G401.6 (cell line): ENCODE measurements around the gene HERC3.
"Not testable (repeated sequence)": the region's sequence is repeated elsewhere in the genome, so short reads cannot be mapped to it uniquely, and the experiment has no call there.

Experiments used
- FAIRE-seq: peaks from 2 replicates; lab custom pipeline; 2012; peaks lifted over from hg19 to GRCh38; lab: Jason Lieb, UNC

Gene HERC3

DNA sequence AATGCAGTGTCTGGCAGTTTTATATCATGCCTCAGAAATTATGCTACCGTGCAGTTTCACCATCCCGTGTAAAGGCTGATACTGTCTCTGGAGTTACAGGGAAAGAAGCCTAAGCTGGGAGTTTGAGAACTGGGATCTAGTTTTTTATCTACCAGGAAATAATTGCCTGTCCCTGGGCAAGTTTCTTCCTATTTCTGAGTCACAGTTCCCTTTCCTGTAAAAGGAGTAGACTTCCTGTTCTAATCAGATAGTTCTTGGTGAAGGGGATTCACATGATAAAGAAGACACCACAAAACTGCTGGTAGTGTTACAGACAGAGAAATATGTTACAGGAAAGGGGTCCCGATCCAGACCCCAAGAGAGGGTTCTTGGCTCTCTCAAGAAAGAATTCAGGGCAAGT lies 17.1 kb downstream of the HERC3 start:
- no peak for FAIRE-seq

GRCh38 chr4:88609794-88610193 lies 17.5 kb downstream of the HERC3 start:
- FAIRE-seq: not testable (repeated sequence)

- FAIRE-seq: no peak
These were observed 18.5 kb downstream of the HERC3 start for GRCh38 chr4:88610771-88611170.

- no peak for FAIRE-seq
These were observed 21.2 kb downstream of the HERC3 start for GRCh38 chr4:88613417-88613875.

DNA sequence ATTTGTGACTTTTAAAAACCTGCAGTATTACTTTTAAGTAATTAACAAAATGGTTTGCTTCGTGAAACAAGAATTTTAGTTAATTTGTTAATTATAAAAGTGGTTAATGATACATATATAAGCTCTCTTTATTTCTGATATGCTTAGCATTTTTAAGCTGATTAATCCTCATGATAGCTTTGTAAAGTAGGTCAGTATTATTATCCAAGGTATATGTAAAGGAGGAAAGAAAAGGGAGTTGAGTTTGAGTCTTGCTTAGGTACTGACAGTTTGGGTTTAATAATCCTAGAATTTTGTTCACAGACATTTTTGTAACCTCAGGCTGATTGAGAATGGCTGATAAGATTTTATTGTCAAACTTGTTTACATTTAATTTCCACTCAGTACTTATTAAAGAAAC lies 21.8 kb downstream of the HERC3 start:
- no peak for FAIRE-seq

DNA sequence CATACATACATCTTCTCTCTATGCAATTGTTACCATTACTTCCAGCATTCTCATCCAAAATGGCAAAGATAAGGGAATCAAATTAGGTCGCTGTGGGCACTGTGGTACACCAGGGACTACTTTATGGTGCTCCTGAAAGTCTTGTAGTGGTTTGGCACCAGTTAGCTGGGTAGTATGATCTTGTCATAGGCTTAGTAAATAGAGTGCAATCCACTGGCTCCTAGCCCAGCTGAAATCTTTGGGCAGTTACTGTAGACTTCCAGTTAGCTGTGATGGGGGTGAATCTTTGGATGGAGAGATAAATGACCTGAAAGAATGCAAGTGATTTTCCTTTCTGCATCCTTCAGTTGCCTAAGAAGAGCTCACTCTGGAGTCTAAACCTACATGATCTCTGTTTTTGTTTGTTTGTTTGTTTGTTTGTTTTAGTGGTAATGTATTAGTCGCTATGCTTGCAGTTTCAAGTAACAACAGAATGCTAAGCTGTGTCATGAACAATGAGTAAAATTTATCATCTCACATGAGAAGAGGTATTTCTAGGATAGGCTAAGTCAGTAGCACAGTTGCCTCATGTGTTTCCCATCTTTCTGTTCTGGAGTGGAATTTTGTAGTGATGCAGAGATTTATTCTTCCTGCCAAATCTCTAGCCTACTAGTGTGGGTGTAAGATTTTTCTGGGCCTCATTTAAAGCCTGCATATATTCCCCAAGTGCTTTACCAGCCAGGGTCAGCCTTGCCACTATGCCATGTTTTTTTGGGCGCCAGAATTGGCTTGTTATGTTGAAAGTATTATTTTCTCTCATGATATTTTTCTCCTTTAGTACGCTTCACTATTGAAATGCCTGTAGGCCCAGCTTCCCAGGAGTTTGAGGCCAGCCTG lies 24.2 kb downstream of the HERC3 start:
- no peak for FAIRE-seq

DNA sequence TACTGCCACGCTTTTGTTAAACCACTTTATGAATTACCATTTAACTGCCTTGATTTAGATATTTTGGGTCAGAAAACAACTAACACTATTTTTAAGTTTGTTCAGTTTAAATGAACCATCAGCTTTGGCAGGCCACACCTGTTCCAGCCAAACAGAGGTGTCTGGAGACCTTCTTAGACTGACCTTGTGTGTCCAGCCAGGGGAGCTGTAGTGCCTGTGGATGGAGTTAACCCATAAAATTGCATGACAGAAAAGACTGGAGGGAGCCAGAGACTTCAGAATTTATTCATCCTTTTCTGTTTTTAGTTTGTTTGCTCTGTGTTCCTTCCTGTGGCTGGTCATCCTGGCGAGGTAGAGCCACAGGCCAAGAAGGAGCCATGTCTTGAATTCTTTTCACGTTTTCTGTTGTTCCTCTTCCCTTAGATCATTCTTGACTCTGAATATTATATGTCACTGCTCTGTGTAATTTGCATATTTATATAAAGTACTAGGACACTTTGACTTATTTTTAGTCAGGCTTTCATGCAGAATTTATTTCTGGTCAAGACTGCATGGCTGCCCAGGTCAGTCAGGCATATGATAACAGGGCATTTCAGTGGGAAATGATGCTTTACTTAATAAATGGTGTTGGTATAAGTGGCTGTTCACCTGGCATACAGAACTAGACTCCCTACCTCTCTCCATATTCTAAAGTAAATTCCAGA lies 26.7 kb downstream of the HERC3 start:
- FAIRE-seq: no peak

- FAIRE-seq: no peak
These were observed 27.7 kb downstream of the HERC3 start for GRCh38 chr4:88619971-88620370.

DNA sequence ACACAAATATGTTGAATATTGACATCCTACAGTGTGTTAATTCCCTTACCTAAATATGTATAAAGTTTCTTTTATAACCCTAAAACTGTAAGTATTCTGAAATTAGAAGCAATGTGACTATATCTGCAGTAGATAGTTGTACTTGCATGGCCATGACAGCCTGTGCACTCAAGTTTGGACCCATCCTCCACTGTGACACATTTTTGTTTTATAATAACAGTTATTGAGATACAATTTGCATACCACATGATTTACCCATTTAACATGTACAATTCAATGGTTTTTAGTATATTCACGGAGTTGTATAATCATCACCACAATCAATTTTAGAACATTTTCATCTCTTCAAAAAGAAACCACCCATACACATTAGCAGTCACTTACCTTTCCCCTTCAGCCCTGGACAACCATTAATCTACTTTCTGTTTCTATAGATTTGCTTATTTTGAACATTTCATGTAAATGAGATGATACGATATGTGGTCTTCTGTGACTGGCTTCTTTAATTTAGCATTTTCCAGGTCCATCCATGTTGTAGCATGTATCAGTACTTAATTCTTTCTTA lies 29.6 kb downstream of the HERC3 start:
- FAIRE-seq: no peak

DNA sequence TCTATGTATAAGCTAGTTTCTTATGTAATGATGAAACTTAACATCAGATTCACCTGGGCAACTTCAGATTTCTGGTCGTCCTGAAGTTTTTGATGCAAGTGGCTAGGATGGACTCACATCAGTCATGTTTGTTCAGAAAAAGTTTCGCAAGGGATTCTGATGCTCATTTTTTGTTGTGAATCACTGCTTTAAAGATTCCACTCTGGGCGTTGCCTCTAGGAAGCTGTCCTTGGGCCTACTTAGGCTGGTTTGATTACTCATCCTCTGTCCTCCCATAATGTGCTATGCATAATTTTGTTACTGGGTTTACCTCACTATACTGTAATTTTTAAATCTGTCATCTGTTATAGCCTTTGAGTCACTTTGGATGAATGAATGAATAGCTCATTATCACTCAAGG lies 30.8 kb downstream of the HERC3 start:
- FAIRE-seq: no peak

DNA sequence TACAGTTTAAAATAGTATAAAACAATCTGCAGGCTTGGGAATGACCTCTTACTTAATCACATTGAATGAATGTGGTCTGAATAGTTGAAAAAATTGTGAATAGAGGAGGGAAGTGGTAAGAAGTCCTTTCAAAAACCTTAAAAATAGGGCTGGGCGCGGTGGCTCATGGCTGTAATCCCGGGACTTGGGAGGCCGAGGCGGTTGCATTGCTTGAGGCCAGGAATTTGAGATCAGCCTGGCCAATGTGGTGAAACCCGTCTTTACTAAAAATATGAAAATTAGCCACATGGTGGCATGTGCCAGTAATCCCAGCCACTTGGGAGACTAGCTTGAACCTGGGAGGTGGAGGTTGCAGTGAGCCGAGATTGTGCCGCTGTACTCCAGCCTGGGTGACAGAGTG lies 36.5 kb downstream of the HERC3 start:
- no peak for FAIRE-seq

DNA sequence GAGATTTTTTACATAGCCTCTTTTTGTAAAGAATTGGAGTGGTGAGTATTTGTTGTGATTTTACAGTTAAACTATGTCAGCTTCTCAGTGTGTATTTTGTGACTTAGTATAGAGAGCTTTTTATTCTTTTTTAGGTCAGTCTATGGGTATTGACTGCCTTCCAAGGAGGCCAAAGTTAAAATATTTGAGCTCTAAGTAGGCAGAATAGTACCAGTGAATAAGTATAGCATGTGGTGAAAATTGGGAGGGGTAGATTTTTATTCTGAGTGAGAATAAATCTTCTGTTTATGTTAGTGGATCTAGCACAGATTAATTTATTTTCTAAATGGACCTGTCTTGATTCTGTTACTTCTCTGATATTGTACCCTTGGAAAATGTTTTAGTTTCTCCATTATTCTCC lies 37.5 kb downstream of the HERC3 start:
- FAIRE-seq: no peak

- FAIRE-seq: no peak
These were observed 38.5 kb downstream of the HERC3 start for GRCh38 chr4:88630756-88631155.

DNA sequence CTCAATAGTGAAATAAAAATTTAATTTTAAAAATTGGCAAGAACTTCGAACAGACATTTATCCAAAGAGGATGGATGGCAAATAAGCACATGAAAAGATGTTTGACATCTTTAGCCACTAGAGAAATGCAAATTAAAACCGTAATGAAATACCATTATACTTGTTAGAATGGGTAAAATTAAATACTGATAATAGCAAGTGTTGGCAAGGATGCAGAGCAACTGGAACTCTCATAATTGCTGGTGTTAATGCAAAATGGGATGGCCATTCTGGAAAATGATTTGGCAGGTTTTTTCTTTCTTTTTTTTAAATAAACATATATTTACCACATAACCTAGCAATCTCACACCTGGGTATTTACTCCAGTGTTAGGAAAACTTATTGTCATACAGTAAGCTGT lies 51.7 kb downstream of the HERC3 start:
- FAIRE-seq: no peak

- FAIRE-seq: no peak
These were observed 53.7 kb downstream of the HERC3 start for GRCh38 chr4:88645994-88646393.

DNA sequence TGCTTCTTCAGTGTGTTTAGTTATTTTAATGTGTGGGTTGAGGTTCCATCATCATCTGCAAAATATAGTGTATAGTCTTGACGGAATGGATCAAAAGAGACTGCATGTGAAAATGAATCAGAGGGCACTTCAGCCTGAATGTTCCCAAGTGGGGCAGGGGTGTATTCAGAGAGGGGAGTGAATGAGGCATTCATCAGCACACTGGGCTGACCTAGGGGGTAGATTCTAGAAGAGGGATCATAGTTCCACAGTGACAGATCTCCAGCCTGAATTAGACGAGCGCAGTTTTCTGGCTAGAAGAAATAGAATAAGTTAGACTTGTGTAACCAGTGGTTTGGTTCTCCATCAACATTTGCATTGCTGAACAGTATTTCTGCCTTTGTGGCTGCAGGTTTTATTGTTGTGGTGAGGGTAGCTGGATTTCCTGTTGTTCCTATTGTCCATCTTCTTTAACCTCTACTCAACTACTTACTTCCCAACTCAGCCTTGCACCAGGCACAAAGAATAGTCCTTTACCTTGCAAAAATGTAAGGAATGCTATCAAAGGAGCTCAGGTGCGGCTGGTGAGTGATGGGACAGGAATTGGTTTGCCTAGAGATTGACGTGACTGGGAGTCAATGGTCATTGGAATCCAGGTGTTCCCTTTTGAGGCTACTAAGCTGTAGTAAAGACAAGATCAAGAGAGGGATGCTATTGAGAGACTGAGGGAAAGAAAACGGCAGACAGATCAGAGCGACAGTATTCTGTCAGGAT lies 54.4 kb downstream of the HERC3 start:
- FAIRE-seq: no peak

GRCh38 chr4:88649716-88650115 lies 57.4 kb downstream of the HERC3 start:
- FAIRE-seq: no peak

DNA sequence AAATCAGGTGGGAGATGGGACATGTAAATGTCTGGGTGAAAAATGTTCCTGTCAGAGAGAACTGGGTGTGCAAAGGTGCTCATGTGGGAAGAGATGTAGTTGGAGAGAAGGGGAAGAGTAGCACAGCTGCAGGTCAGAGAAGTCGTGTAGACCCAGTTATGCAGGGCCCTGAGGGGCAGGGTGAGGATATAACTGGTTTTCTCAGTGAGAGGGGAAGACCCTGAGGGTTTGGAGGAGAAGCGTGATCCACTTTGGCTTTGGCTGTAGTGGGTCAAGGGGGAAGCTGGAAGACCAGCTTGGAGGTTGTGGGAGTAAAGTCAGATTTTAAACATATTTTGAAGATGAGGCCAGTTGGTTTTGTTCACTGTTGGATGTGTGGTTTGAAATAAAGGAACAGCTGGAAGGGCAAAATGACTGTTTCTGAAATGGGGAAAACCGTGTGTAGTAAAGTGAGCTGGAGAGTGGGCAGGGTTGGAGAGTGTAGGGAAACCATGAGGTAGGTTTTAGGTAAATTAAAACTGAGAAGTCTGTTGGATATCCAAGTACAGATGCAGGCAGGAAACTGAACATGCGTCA lies 61.2 kb downstream of the HERC3 start:
- FAIRE-seq: no peak

DNA sequence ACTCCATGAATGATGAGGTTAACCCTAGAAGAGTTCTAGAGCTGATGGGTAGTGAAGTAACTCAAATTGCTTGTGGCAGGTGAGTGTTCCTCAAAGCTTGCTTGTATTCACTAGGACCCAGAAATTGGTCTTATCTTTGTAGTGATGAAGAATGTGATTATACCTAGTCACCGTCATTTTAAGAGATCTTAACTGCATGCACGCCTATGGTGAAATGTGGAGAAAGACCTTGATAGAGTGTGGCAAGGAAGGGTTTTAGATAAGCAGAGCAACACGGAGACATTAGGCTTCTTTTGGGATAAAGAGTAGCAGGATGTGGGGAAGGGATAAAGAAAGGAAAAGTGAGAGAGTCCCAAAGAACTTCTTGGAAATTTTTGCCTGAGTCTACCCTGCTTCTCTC lies 62.9 kb downstream of the HERC3 start:
- FAIRE-seq: no peak

GRCh38 chr4:88659055-88659889 lies 67.0 kb downstream of the HERC3 start:
- FAIRE-seq: peak; percentile 80

DNA sequence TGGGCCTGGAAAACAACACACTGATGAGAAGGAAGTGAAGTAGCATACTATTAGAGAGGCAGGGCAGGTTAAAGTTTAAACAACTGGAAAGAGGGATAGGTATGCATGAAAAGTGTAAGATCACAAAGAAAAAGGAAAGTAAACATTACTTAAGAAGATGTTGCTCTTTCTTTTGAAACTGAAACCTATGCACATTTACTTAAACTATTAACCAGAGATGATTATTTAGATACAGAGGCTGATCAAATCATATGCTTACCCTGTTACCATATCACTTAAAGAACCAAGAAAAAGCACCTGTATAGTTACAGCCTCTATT lies 67.6 kb downstream of the HERC3 start:
- FAIRE-seq: no peak
